Activated T-cell treated with anti-CD3 and anti-CD28 coated beads, Interleukin-2, amount 50 U/mL, for 1 hour (primary cell): ENCODE data around the gene MIOS.

Experiments used
- DNase-seq: peaks from one replicate; pipeline ENCODE4 v3.0.0-alpha.2; 2020

MIOS gene

DNA sequence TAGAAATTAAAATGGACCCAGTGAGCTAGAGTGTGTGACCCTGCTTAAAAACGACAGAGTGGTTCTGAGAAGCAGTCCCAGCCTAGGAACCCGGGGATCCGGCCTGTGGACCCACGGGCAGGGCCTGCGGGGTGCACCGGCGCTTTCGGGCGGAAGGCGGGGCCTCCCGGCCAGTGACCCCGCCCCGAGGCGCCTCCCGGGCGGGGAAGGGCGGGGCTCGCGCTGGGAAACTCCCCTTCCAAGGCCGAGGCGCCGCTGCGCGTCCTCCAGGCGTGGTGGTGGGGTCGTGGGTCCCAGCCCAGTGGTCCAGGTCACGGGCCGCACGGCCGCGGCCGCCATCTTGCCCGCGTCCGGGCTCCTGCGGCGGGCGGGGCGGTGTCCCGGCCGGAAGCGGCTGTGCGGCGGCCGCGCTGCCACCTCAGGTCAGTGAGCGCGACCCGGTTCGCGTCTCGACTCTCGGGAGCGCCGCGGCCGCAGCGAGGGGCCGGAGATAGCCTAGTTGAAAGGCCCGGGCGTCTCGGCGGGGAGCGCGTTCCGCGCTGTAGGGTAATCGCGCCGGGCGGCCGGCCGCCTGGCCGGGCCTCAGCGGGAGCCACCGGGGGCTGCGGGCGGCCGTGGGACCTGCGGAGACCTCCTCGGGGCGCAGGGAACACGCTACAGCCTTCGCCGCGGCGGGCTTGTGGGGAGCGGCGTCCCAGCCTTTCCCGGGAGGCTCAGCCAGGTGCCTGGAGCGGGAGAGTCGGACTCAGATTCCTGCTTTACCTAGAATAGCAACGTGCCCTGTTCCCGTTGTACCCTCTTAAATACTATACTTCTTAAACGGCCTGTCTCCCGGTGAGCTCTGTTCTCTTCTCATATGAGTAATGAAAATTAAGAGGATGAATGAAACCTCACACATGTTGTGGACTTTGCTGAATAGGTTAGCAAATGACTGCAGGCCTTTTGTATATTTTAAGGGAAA lies at the start of gene MIOS:
MIOS (plus strand) TSS at position 234 of the 961 bp plus-strand sequence. CDS start 5,592 bp downstream, outside the sequence.
- peak; percentile 91 for DNase-seq

- no peak for DNase-seq
Observed at GRCh38 chr7:7517754-7518153, 48.9 kb upstream of the MIOS start.

DNA sequence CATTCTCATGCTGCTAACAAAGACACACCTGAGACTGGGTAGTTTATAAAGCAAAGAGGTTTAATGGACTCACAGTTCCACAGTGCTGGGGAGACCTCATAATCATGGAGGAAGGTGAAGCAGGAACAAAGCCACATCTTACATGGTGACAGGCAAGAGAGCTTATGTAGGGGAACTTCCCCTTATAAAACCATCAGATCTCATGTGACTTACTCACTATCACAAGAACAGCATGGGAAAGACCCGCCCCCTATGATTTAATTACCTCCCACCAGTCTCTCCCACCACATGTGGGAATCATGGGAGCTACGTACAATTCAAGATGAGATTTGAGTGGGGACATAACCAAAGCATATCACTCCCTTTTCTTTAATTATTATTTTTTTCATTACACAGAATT lies 47.6 kb upstream of the MIOS start:
- no peak for DNase-seq

DNA sequence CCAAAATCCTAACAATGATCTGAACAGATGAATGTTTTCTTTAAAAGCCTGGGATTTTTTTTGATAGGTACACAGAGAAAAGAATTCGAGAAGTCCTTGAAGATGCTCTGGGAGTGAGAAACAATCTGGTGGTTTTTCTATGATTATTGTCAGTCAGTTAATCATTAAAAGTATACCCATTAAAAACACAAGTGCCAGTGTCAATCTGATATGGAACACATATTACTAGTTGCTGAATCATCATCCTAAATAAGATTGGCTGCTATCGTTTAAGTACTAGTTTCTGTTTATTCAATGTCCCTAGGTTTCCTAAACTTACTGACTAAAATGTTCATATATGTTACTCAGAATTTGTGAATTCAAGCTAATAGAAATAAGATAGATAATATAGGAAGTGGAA lies 47.2 kb upstream of the MIOS start:
- no peak for DNase-seq

DNA sequence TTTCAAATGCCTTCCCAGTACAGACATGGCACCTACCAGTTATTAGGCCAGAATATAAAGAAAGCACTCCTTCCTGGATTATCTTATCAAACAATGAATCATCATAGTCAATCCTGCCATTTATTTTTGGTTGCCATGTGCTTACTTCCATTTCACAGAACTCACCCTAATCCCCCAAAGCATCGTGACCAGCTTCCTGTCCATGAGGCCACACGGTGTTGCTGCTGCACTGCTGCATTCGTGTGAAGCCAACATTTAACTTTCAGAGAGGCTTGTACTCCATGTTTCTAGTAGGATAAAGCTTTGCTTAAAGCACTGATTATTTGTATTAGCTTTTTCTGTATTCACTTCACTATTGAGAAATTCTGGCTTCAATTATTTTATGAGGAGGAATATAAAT lies 45.4 kb upstream of the MIOS start:
- no peak for DNase-seq

- no peak for DNase-seq
Observed at GRCh38 chr7:7522421-7522820, 44.3 kb upstream of the MIOS start.

GRCh38 chr7:7524121-7524520 lies 42.6 kb upstream of the MIOS start:
- DNase-seq: no peak

DNA sequence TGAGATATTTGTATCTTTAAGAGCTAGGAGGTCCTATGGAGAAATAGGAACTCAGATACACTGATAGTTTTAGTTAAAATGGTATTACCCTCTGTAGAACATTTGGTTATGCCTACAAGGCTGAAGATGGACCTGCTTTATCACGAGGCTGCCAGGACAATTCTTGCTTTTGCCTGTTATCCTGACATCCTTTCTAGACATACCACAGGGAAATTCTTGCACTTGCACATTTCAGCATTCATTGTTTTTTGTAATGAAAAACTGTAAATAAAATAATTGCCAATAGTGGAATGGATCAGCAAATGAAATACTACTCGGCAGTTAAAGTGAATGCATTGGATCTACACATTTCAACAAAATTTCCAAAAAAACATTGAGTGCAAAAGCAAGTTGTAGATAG lies 40.7 kb upstream of the MIOS start:
- DNase-seq: no peak

DNA sequence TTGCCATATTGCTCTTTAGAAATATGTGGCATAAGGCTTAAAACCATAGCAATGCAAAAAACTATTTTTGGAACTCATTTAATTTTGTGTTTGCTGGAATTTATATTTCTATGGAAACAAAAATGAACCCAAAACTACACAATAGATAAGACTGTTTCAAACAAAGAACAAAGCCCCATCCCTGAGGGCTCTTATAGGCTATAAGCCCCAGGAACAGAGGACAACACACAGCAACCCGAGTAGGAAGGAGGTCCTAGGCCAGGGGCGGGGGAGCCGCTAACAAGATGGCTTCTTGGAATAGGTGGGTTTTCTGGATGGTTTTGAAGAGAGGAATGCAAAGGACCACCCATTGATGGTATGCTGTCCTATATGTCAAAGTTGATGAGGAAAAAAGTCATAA lies 39.6 kb upstream of the MIOS start:
- no peak for DNase-seq

GRCh38 chr7:7529328-7529727 lies 37.4 kb upstream of the MIOS start:
- DNase-seq: no peak

GRCh38 chr7:7533831-7534430 lies 32.8 kb upstream of the MIOS start:
- no peak for DNase-seq

- no peak for DNase-seq
Observed at GRCh38 chr7:7535691-7536090, 31.0 kb upstream of the MIOS start, which contains the start of gene COL28A1. COL28A1 (minus strand) TSS chr7:7535873; CDS start chr7:7532875, 2,998 bp downstream.

DNA sequence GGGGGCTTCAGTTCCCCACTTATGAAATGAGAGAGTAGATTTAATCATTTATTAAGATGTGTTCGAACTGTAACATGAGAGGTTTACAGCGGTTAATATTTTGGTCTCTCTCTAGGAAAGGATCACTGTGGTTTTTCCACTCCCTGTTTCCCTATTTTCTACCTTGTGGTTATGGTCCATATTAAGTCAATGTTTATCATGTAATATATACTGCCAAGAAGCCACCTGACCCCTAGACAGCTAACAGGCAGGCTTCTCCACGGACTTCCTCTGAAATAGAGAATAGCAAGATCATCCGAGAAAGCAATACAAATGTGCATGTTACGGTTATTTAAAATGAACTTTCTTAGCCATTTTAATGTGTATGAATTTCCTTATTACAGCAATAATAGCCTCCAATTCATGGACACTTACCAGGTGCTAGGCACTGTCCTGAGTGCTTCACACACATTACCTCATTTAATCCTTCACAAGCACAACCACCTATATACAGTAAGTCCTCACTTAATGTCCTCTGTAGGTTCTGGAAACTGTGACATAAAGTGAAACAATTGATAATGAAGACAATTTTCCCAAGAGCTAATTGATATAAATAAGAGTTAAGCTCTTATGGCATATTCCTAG lies 30.2 kb upstream of the MIOS start:
- no peak for DNase-seq

GRCh38 chr7:7537711-7538110 lies 29.0 kb upstream of the MIOS start:
- DNase-seq: no peak

DNA sequence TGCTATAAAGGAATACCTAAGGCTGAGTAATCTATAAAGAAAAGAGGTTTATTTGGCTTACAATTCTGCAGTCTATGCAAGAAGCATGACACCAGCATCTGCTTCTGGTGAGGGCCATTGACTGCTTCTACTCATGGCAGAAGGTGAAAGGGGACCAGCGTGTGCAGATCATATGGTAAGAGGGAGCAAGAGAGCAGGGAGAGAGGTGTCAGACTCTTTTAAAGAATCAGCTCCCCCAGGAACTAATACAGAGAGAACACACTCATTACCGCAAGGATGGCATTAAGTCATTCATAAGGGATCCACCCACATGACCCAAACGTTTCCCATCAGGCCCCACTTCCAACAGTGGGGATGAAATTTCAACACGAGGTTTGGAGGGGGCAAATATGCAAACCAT lies 27.5 kb upstream of the MIOS start:
- no peak for DNase-seq

- no peak for DNase-seq
Observed at GRCh38 chr7:7539711-7540110, 27.0 kb upstream of the MIOS start.

GRCh38 chr7:7542251-7542835 lies 24.3 kb upstream of the MIOS start:
- no peak for DNase-seq

- DNase-seq: no peak
Observed at GRCh38 chr7:7548407-7548806, 18.3 kb upstream of the MIOS start.

DNA sequence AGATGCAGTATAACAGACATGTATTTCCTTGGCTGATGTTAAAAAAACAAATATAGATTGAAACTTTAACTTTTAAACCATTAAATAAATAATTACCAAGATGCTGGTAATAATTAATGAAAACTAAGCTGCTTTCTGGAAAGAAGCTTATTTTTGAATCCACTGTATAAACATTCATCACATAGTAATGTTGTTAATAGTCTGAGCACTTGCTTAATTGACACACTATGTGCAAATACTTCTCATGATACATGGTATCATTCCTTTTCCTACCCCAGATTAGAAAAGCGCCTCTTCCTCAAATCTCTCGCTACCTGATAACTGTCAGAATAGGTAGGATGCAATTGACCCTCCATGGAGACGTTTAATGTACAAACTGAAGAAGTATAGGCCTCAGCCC lies 16.0 kb upstream of the MIOS start:
- no peak for DNase-seq

DNA sequence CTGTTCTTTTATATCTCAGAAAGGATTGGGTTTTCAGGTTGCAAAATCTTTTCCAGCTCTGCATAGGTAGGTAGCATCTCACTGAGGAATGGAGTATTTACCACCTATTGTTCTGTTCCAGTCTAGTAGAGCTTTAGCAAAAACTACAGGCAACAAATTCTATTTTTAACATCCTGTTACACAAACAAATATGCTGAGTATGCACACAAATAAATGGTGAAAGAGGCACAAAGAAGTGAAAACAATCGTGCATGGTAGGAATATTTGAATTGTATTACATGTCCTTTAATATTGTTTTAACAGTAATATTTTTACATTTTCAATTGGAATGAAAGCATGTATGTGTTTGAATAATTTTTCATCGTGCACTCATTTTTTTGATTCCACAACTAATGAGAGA lies 14.5 kb upstream of the MIOS start:
- DNase-seq: no peak

- no peak for DNase-seq
Observed at GRCh38 chr7:7553386-7553785, 13.3 kb upstream of the MIOS start.

DNA sequence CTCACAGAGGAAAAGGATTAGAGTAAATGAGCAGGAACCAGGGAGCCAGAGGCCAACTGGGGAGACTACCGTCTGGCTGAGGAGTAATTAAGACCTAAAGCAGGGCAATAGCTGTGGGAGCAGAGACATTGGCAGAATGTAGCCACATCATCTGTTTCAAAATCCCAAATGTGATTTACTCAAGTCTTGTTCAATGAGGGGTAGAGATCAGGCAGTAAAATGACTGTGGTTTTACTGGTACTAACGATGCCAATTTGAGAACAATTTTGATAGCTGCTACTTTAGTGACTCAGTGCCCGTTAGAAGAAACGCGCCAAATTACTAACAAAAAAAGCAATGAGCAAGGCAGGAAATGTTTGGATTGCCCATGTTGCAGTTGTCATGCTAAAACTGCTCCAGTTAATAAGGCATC lies 12.7 kb upstream of the MIOS start:
- DNase-seq: no peak
